SK-N-SH (cell line): Measurements from ENCODE around the gene ATP11A. TPM values are rescaled to one million over a fixed set of nuclear protein-coding genes. Genes with fewer than 3 reads are reported as not detected.

Experiments used
- CTCF ChIA-PET: fragments of 300-600, 350-600 bp; formaldehyde crosslinking; extraction: SDS; loops from one replicate; lab custom pipeline; 2021; lab: Yijun Ruan, JAX
- POLR2A ChIA-PET: fragments of 350-600 bp; sonication (Branson Sonifier 250); formaldehyde crosslinking; extraction: SDS; loops from one replicate; lab custom pipeline; 2020; ENCODE audit warnings: antibody characterized with exemption, inconsistent platforms; lab: Yijun Ruan, JAX
- DNase-seq: peaks from one replicate; pipeline ENCODE4 v3.0.0; 2012
- H2AFZ ChIP-seq: fragments of 200-600 bp; sonication (generic); 2 replicates; pipeline ENCODE4 v1.8.1; 2016; ENCODE audit warnings: antibody characterized with exemption, mild to moderate bottlenecking, low read depth
- H3F3A ChIP-seq: fragments of 200-600 bp; sonication (generic); replicated peaks from 2 replicates; pipeline ENCODE3; 2016; ENCODE audit warnings: antibody characterized with exemption, mild to moderate bottlenecking; ENCODE audit not compliant: insufficient read depth
- H3K27ac ChIP-seq, 2 experiments: fragments of 200-500 bp in 1 of 2; fragments of 200-600 bp in 1 of 2; sonication (Bioruptor generic) in 1 of 2; sonication (generic), shearing (Covaris generic) in 1 of 2; 2 replicates each; pipeline versions ENCODE4 v1.5.1 to v1.6.1; 2014 to 2016; ENCODE audit warnings: low read depth in 2 of 2, inconsistent platforms in 1 of 2, low read length in 1 of 2, mild to moderate bottlenecking in 1 of 2, mixed read lengths in 1 of 2
- H3K27me3 ChIP-seq: fragments of 200-600 bp; sonication (generic), shearing (Covaris generic); 2 replicates; pipeline ENCODE4 v1.6.1; 2016; ENCODE audit warnings: mixed run types; ENCODE audit not compliant: insufficient read depth
- H3K36me3 ChIP-seq, 2 experiments: fragments of 200-500 bp in 1 of 2; fragments of 200-600 bp in 1 of 2; sonication (Bioruptor generic) in 1 of 2; sonication (generic) in 1 of 2; replicated peaks in 1 of 2; 2 replicates each; pipeline versions ENCODE3 to v1.5.1; 2014 to 2016; ENCODE audit warnings: low read length in 1 of 2, mild to moderate bottlenecking in 1 of 2; ENCODE audit not compliant: insufficient read depth in 2 of 2, control insufficient read depth in 1 of 2
- H3K4me1 ChIP-seq, 2 experiments: fragments of 200-500 bp in 1 of 2; fragments of 200-600 bp in 1 of 2; sonication (Bioruptor generic) in 1 of 2; sonication (generic), shearing (Covaris generic) in 1 of 2; 2 replicates each; pipeline versions ENCODE4 v1.5.1 to v1.6.1; 2014 to 2016; ENCODE audit warnings: low read depth in 1 of 2, low read length in 1 of 2, mixed run types in 1 of 2; ENCODE audit not compliant: insufficient read depth in 2 of 2, control insufficient read depth in 1 of 2
- H3K4me2 ChIP-seq: fragments of 200-600 bp; sonication (generic), shearing (Covaris generic); 2 replicates; pipeline ENCODE4 v1.6.1; 2017; ENCODE audit warnings: mixed run types
- H3K4me3 ChIP-seq, 2 experiments: fragments of 200-500 bp in 1 of 2; fragments of 200-600 bp in 1 of 2; sonication (Bioruptor generic) in 1 of 2; sonication (generic), shearing (Covaris generic) in 1 of 2; 2 replicates each; pipeline versions ENCODE4 v1.5.1 to v1.8.1; 2014 to 2016; ENCODE audit warnings: low read depth in 2 of 2, inconsistent platforms in 1 of 2, low read length in 1 of 2, mild to moderate bottlenecking in 1 of 2, mixed read lengths in 1 of 2, moderate library complexity in 1 of 2
- H3K79me2 ChIP-seq: fragments of 200-600 bp; sonication (generic); 2 replicates; pipeline ENCODE4 v1.8.1; 2017; ENCODE audit warnings: mild to moderate bottlenecking; ENCODE audit not compliant: insufficient read depth
- H3K9ac ChIP-seq: fragments of 200-600 bp; sonication (generic); 2 replicates; pipeline ENCODE4 v1.6.1; 2017; ENCODE audit warnings: mixed run types
- H3K9me2 ChIP-seq: fragments of 200-600 bp; sonication (generic); 2 replicates; pipeline ENCODE4 v1.6.1; 2017; ENCODE audit warnings: mixed run types
- H3K9me3 ChIP-seq: fragments of 200-600 bp; sonication (generic); 2 replicates; pipeline ENCODE4 v1.6.1; 2017; ENCODE audit warnings: mixed run types, mild to moderate bottlenecking, moderate library complexity
- H4K20me1 ChIP-seq: fragments of 200-600 bp; sonication (generic); 2 replicates; pipeline ENCODE4 v1.6.1; 2017; ENCODE audit warnings: mild to moderate bottlenecking, mixed run types; ENCODE audit not compliant: insufficient read depth
- CHD2 ChIP-seq: fragments of 150-350 bp; IDR thresholded peaks from 2 replicates; pipeline ENCODE4 v1.6.1; 2018; ENCODE audit warnings: low read length; ENCODE audit not compliant: partially characterized antibody
- CTCF ChIP-seq: fragments of 200-600 bp; sonication (generic); IDR thresholded peaks from 2 replicates; pipeline ENCODE4 v1.6.1; 2017; ENCODE audit warnings: antibody characterized with exemption, mild to moderate bottlenecking, moderate library complexity
- GABPA ChIP-seq: IDR thresholded peaks from 2 replicates; pipeline ENCODE4 v1.4.0; 2012; ENCODE audit warnings: low read depth, mild to moderate bottlenecking
- JUND ChIP-seq: IDR thresholded peaks from 2 replicates; pipeline ENCODE4 v1.4.0; 2012
- MEF2A ChIP-seq: IDR thresholded peaks from 2 replicates; pipeline ENCODE4 v1.4.0; 2012; ENCODE audit warnings: low read depth, borderline replicate concordance
- PBX3 ChIP-seq: IDR thresholded peaks from 2 replicates; pipeline ENCODE4; 2012
- POLR2AphosphoS5 ChIP-seq: IDR thresholded peaks from 2 replicates; pipeline ENCODE4 v1.6.1; 2012; ENCODE audit warnings: low read depth, low read length
- TEAD4 ChIP-seq: IDR thresholded peaks from 2 replicates; pipeline ENCODE4 v1.4.0; 2012; ENCODE audit warnings: mild to moderate bottlenecking, borderline replicate concordance; ENCODE audit not compliant: insufficient read depth
- YY1 ChIP-seq: IDR thresholded peaks from 2 replicates; pipeline ENCODE4 v1.4.0; 2012; ENCODE audit warnings: low read depth, mild to moderate bottlenecking
- WGBS: methylation state at CpG from one replicate; pipeline ENCODE4 v1.1.6; 2017; ENCODE audit warnings: low lambda C conversion rate; 5-methylcytosine and 5-hydroxymethylcytosine counted together
- polyA plus RNA-seq, 3 experiments: library from polyadenylated mRNA; depleted of rRNA; stranded (reverse); fragments of >200 nt; gene quantifications; 2 replicates each; pipeline ENCODE4 v1.2.3, GENCODE V29; 2012
- TF ChIP-seq, protein P1 (sequence below): IDR thresholded peaks from 2 replicates; pipeline ENCODE4 v1.4.0; 2012; ENCODE audit warnings: low read depth, borderline replicate concordance
- TF ChIP-seq, protein P2 (sequence below): IDR thresholded peaks from 2 replicates; pipeline ENCODE4 v1.6.1; 2012; ENCODE audit warnings: mild to moderate bottlenecking, low read depth, low read length, moderate library complexity

Gene ATP11A
- polyA plus RNA-seq, 1 of the 3 experiments (the other 2 are of a cell fraction) = 4.1 TPM

GRCh38 chr13:112902101-112902651, 212.3 kb downstream of the ATP11A start (continued):
- TF ChIP-seq CTCF = no peak

- CTCF ChIA-PET = no interaction called here
- Histone ChIP-seq H3K9ac (no peak overlapping the region), H3K27me3 (no peaks in the 10 kb centered on the region; the same call in 1 of the 2 replicates), H3K9me3 (no peaks in the 10 kb centered on the region)
- TF ChIP-seq TEAD4 (no peak), GABPA (no peak), CHD2 (no peak), PBX3 (no peak), MEF2A (no peak), JUND (no peak), YY1 (no peak), POLR2AphosphoS5 (no peak)
- TF ChIP-seq, protein P1, sequence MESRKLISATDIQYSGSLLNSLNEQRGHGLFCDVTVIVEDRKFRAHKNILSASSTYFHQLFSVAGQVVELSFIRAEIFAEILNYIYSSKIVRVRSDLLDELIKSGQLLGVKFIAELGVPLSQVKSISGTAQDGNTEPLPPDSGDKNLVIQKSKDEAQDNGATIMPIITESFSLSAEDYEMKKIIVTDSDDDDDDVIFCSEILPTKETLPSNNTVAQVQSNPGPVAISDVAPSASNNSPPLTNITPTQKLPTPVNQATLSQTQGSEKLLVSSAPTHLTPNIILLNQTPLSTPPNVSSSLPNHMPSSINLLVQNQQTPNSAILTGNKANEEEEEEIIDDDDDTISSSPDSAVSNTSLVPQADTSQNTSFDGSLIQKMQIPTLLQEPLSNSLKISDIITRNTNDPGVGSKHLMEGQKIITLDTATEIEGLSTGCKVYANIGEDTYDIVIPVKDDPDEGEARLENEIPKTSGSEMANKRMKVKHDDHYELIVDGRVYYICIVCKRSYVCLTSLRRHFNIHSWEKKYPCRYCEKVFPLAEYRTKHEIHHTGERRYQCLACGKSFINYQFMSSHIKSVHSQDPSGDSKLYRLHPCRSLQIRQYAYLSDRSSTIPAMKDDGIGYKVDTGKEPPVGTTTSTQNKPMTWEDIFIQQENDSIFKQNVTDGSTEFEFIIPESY = no peak
- TF ChIP-seq, protein P2, sequence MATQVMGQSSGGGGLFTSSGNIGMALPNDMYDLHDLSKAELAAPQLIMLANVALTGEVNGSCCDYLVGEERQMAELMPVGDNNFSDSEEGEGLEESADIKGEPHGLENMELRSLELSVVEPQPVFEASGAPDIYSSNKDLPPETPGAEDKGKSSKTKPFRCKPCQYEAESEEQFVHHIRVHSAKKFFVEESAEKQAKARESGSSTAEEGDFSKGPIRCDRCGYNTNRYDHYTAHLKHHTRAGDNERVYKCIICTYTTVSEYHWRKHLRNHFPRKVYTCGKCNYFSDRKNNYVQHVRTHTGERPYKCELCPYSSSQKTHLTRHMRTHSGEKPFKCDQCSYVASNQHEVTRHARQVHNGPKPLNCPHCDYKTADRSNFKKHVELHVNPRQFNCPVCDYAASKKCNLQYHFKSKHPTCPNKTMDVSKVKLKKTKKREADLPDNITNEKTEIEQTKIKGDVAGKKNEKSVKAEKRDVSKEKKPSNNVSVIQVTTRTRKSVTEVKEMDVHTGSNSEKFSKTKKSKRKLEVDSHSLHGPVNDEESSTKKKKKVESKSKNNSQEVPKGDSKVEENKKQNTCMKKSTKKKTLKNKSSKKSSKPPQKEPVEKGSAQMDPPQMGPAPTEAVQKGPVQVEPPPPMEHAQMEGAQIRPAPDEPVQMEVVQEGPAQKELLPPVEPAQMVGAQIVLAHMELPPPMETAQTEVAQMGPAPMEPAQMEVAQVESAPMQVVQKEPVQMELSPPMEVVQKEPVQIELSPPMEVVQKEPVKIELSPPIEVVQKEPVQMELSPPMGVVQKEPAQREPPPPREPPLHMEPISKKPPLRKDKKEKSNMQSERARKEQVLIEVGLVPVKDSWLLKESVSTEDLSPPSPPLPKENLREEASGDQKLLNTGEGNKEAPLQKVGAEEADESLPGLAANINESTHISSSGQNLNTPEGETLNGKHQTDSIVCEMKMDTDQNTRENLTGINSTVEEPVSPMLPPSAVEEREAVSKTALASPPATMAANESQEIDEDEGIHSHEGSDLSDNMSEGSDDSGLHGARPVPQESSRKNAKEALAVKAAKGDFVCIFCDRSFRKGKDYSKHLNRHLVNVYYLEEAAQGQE = no peak
- TF ChIP-seq, all 33 proteins: peak for 0
- no peak overlapping the region for H3K4me2 ChIP-seq
- H2AFZ ChIP-seq = no peak overlapping the region
- H3K9me2 ChIP-seq = no peaks in the 10 kb centered on the region
- 50% methylated on average over 1 of the region's 2 CpGs for WGBS
- POLR2A ChIA-PET = no interaction called here
- peak; percentile 63 for DNase-seq
- no peaks in the 10 kb centered on the region for H4K20me1 ChIP-seq
- H3K36me3 ChIP-seq = no peaks in the 10 kb centered on the region
- H3K4me1 ChIP-seq = peaks cover 0 to 24% of the 10 kb centered on the region in 2 experiments; a peak in 1 of 4 replicates
- H3F3A ChIP-seq = no peaks in the 10 kb centered on the region
- H3K4me3 ChIP-seq = no peak overlapping the region
- no peak overlapping the region for H3K27ac ChIP-seq
- no peaks in the 10 kb centered on the region for H3K79me2 ChIP-seq
Observed at GRCh38 chr13:112902669-112903068, 212.8 kb downstream of the ATP11A start.
